Measurements from ENCODE around the gene SMARCA5. TPM values are rescaled to one million over a fixed set of nuclear protein-coding genes. Genes with fewer than 3 reads are reported as not detected.

The SMARCA5 gene
- total RNA-seq, 4 donors from 2014 or later = 13.6 to 28.4 (median 22.9) TPM

DNA sequence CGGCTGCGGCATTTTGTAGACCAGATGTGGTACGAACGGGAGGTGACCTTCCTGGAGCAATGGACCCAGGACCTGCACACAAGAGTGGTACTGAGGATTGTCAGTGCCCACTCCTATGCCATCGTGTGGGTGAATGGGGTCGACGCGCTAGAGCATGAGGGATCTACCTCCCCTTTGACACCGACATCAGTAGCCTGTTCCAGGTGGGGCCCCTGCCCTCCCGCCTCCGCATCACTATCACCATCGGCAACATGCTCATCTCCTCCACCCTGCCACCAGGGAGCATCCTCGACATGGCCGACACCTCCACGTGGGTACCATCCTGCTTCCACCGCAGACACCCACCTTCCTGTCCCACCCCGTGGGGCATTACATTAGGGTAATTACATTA is 46.2 kb downstream of the SMARCA5 start:
- Histone ChIP-seq H3K27me3 (no peaks in the 10 kb centered on the region), H3K4me1 (peaks cover 0 to 18% (median 11%) of the 10 kb centered on the region in 3 donors), H3K36me3 (peaks cover 0 to 12% (median 0%) of the 10 kb centered on the region in 3 donors), H3K9me3 (no peaks in the 10 kb centered on the region), H3K4me3 (peak overlapping the region; percentile 42 to 75 (median 54)), H3K27ac (peak overlapping the region; percentile 25 to 70 (median 54))
- intact Hi-C loops (cut with DNase I) = no loop called here
- WGBS, 2 donors = 62 to 68% methylated on average over 4 to 15 of the region's 17 CpGs
- TF ChIP-seq, protein P1, sequence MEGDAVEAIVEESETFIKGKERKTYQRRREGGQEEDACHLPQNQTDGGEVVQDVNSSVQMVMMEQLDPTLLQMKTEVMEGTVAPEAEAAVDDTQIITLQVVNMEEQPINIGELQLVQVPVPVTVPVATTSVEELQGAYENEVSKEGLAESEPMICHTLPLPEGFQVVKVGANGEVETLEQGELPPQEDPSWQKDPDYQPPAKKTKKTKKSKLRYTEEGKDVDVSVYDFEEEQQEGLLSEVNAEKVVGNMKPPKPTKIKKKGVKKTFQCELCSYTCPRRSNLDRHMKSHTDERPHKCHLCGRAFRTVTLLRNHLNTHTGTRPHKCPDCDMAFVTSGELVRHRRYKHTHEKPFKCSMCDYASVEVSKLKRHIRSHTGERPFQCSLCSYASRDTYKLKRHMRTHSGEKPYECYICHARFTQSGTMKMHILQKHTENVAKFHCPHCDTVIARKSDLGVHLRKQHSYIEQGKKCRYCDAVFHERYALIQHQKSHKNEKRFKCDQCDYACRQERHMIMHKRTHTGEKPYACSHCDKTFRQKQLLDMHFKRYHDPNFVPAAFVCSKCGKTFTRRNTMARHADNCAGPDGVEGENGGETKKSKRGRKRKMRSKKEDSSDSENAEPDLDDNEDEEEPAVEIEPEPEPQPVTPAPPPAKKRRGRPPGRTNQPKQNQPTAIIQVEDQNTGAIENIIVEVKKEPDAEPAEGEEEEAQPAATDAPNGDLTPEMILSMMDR (IDR thresholded peaks at IDR 0.05) = no peak
- TF ChIP-seq POLR2A (IDR thresholded peaks at IDR 0.05) = no peak
- DNase-seq = no peak

GRCh38 chr4:143564472-143564871 is 51.0 kb downstream of the SMARCA5 start:
- Histone ChIP-seq H3K27ac (no peak overlapping the region), H3K4me3 (no peak overlapping the region), H3K9me3 (no peaks in the 10 kb centered on the region), H3K4me1 (peaks cover 0 to 6% (median 5%) of the 10 kb centered on the region in 3 donors), H3K36me3 (no peaks in the 10 kb centered on the region), H3K27me3 (no peaks in the 10 kb centered on the region)
- TF ChIP-seq POLR2A (IDR thresholded peaks at IDR 0.05) = no peak
- TF ChIP-seq, protein P1 (IDR thresholded peaks at IDR 0.05) = no peak
- intact Hi-C loops (cut with DNase I) = no loop called here
- 74 to 86% methylated on average over 2 of the region's 2 CpGs for WGBS, 2 donors
- DNase-seq = no peak

DNA sequence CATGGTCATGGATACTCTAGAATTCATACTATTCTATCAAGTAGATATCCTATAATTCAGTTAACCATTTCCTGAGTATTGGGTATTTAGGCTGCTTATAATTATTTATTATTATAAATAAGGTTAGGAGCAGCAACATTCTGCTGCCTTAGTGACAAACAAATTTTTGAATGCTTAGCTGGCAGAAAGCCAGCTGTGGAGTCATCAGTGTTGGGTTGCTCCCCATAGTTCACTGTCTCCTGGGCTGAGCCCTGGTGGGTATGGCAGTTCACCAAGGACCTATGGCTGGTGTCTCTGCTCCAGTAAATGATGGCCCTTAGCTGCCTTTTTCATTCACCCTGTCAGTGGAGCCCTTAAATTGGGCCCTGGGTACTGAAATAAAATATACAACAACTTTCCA is 61.8 kb downstream of the SMARCA5 start:
- Histone ChIP-seq H3K9me3 (no peaks in the 10 kb centered on the region), H3K4me1 (no peaks in the 10 kb centered on the region), H3K27ac (no peak overlapping the region), H3K27me3 (no peaks in the 10 kb centered on the region), H3K4me3 (no peak overlapping the region), H3K36me3 (no peaks in the 10 kb centered on the region)
- intact Hi-C loops (cut with DNase I) = no loop called here
- no peak for DNase-seq
- TF ChIP-seq POLR2A (IDR thresholded peaks at IDR 0.05) = no peak
- TF ChIP-seq, protein P1 (IDR thresholded peaks at IDR 0.05) = no peak

DNA sequence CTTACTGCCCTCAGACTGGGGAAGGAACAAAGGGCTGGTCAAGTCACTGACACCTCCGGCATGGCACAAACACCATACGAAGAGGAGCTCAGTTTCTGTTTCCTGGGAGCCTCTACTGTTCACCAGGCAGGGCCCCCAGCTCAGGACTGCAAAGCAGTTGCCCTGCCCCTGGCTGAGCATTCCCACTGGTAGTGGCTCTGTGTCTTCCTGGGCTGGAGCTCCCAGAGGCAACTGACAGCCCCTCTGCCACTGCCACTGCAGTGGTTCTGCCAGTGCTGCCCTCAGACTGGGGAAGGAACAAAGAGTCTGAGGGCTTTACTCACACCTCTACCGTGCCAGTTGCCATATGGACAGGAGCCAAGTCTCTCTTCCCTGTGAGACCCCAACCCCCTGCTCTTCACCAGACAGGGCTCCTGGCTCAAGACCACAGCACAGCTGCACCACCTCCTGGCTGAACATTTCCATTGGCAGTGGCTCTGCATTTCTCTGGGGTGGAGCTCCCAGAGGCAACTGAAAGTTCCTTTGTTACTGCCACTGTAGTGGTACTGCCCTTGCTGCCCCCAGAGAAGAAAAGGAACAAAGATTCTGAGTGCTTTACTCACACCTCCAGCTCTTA is 67.9 kb downstream of the SMARCA5 start:
- Histone ChIP-seq H3K27ac (no peak overlapping the region), H3K36me3 (no peaks in the 10 kb centered on the region), H3K27me3 (no peaks in the 10 kb centered on the region), H3K4me1 (no peaks in the 10 kb centered on the region), H3K9me3 (peaks cover 0 to 11% (median 0%) of the 10 kb centered on the region in 3 donors), H3K4me3 (no peak overlapping the region)
- TF ChIP-seq, protein P1 (IDR thresholded peaks at IDR 0.05) = no peak
- TF ChIP-seq POLR2A (IDR thresholded peaks at IDR 0.05) = no peak
- DNase-seq = no peak
- 100% methylated on average over 1 of the region's 3 CpGs; no CpG with 5 or more reads in 1 of the 2 donors for WGBS, 2 donors
- intact Hi-C loops (cut with DNase I) = no loop called here

GRCh38 chr4:143585548-143585947 is 72.0 kb downstream of the SMARCA5 start:
- Histone ChIP-seq H3K4me3 (no peak overlapping the region), H3K4me1 (no peaks in the 10 kb centered on the region), H3K27me3 (no peaks in the 10 kb centered on the region), H3K36me3 (no peaks in the 10 kb centered on the region), H3K27ac (no peak overlapping the region), H3K9me3 (peaks cover 0 to 11% (median 0%) of the 10 kb centered on the region in 3 donors)
- DNase-seq = no peak
- TF ChIP-seq, protein P1 (IDR thresholded peaks at IDR 0.05) = no peak
- TF ChIP-seq POLR2A (IDR thresholded peaks at IDR 0.05) = no peak
- WGBS, 2 donors = 85 to 87% methylated on average over 6 of the region's 6 CpGs
- intact Hi-C loops (cut with DNase I) = no loop called here

Measured in esophagus squamous epithelium (tissue), 5 donors.